Measurements from ENCODE around the gene GYPC.

GYPC gene, protein sequence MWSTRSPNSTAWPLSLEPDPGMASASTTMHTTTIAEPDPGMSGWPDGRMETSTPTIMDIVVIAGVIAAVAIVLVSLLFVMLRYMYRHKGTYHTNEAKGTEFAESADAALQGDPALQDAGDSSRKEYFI

DNA sequence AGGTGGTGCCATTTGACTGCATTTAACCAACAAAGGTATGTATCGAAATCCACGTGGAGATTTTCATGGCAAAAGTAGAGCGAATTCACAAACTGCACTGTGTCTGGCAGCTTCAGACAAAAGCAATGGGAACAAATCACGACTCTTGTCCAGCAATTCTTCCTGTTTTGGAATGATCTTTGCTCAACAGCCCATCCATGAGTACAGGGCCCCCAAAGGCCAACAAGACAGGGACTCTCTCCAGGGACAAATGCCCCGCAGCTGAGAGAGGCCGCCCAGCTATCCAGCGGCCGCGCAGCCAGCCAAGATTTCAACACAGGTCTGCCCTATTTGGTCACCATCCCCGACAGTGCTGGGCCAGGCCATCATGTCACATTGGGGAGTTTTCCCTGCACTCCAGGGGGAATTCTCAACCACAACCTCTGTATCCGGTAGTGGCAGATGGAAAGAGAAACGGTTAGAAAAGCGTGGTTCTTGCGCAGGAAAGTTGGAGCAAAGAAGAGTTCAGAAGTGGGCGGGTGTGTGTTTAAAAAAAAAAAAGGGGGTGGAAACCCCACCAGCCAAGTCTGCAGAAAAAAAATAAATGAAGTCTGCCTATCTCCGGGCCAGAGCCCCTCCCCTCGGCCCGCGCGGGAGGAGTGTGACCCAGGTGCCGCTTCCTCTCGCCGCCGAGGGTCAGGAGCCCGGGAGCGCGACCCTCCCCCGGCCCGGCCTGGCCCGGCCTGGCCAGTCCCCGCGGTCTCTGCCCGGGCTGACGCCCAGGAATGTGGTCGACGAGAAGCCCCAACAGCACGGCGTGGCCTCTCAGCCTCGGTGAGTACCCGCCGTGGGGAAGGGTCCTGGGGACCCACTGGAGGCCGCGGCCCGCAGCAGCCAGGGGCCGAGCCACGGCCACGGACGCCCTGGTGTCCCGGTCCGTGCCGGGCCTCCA, at the start of gene GYPC:
Gene GYPC, plus strand, starts transcription at position 659 of the 931 bp plus-strand sequence. Its CDS starts 106 bp downstream, at position 765.
- peak; percentile 57 to 70 for DNase-seq

DNA sequence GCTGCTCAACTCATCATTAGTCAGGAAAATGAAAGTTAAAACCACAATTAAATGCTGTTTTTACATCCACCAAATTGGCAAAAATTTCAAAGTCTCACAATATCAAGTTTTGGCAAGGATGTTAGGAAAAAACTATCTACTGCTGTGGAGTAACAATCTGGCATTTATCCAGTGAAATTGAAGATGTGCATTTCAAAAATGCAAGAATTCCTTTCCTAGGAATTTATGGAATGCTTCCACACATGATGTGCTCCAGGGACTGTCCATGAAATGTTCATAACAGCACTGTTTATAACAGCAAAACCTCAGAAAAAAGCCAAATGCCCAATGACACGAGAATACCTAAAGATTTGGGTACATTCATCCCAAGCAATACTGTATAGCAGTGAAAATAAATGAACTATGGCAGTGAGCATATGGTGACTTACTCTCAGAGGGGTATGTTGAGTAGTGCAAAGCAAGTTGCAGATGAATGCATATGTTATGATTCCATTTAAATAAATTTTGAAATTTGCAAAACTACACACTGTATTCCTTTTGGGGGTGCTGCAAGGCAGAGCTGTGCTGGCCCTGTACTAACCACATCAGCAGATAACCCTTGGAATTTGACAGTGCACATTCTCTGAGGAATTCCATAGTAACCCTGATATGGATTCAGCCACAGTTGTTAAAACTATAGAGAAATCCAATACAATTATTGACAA, 41.3 kb upstream of the GYPC start:
- DNase-seq = no peak

DNA sequence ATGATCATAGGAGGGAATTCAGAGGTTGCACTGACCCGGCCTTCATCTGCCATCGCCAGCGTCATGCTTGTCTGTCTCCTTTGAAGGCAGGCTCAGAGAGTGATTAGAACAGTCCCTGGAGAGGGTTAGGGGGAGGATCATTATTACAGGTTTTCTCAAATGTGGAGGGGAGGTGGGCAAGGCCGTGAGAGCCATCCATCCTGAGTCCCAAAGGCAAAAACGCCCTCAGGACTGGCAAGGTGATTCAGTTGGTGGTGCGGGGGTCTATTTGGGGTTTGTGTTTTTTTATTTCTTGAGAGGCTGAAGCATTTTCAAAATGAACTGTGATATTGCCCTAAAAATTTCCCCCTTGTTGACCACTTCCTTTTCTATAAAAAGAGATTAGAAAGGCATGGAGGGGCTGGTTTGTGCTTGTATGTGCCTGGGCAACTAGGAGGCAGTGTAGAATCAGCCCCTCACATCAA, 39.3 kb upstream of the GYPC start:
- no peak for DNase-seq

DNA sequence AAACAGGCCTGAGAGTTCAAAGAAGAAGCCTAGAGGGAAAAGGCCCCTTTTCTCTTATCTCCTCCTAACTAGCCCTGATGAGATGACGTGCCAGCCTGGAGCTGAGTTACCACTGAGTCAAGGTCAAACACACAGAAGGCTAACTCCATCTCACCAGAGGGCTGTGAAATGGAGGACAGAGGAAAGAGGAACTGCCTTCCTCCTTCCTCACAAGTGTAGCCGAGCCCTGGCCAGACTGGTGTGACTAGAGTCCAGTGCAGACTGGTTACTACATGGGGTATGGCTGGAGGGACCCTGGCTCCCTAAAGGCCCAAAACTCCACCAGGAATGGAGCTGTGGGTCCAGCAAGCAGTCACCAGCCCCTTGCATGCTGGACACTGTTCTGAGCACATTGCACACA, 35.7 kb upstream of the GYPC start:
- DNase-seq = no peak

DNA sequence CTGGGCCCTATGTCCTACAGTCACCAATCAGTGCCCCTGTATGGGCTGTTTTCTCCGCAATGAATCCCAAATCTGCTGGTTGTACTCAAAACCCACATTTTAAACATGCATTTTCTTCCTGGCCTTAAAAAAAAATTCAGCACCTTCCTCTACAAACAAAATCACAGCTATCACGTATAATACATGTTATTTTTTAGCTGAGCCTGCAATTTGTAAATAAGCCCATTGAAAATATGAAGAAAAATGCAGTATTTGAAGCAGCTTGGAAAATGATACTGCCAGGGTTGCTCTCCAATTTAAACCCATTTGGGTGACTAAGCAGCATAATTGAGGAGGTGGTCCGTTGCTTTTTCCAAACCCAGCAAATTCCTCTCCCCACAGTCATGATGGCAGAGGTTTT, 33.0 kb upstream of the GYPC start:
- no peak for DNase-seq

DNA sequence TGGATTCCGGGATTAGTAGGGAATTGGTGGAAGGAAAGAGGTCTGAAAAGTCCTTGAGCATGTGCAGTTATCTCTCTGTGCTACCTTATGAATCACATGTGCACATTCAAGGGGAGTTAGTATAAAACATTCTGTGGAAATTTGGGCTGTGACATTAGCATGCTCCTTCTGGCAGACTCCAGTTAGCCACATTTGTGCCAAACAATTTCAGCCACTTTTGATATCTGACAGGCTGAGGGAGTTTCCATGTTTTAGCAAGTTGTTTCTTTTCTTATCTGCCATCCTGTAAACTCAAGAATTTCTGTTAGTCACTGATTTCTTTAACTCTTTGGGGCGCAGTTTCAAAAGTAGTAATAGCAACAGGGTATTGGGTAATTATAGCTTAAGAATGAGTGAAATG, 28.3 kb upstream of the GYPC start:
- DNase-seq = no peak

DNA sequence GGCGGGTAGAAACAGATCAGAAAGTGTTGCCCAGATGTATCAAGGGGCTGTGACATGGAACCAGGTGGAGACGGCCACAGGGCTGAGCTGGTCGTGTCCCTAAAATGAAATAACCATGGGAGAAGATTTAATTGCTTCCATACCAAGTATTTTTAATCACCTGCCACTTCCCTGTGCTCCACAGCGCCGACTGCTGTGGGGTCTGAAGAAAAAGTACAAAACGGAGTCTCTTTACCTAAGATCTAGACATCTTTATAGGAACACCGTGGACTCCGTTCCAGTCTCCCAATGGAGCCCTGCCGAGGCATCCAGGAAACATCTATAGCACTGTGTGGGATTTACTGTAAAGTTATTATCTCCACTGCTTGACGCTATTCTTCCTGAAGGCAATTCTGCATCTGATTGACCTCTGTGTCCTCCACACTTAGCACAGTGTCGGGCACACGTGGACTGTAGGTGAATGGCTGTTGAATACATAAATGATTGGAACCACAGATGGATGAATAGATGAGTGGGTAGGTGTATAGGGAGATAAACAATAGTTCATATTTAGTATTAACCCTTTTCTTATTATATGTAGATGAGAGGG, 21.6 kb upstream of the GYPC start:
- DNase-seq = peak; percentile 25 to 38

DNA sequence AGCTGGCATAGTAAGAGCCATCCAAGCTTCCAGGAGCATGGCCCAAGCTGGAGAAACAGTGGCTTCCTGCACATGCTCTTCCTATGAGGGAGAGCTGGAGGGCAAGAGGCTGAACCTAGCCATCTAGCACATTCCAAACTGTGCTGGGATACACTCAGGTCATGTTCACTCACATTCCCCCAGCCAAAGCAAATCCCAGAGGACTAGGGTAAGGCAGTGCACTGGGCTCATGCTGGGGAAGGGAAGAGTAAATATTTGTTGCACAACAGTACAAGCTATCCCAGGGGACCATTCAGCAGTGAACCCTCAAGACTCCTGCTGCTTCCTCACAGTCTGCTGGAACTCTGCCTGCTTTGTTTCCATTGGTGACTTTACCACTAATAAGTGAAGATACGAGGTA, 20.7 kb upstream of the GYPC start:
- no peak for DNase-seq

DNA sequence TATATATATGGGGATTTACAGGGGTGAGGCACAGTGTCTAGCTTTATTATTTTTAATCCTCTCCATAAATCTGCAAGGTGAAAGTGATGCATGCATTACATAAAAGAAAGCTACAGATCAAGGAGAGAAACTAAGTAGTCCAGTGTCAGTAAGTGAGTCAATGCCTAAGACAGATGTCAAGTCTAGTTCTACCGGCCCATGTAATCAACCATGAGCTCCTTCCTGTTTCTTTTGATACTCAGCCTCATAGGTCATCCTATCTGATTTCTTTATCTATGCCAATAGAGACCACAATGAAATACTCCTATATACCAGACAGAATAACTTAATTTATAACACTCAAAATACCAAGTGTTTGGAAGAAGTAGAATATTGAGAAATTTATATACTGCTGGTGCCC, 20.2 kb upstream of the GYPC start:
- no peak for DNase-seq

DNA sequence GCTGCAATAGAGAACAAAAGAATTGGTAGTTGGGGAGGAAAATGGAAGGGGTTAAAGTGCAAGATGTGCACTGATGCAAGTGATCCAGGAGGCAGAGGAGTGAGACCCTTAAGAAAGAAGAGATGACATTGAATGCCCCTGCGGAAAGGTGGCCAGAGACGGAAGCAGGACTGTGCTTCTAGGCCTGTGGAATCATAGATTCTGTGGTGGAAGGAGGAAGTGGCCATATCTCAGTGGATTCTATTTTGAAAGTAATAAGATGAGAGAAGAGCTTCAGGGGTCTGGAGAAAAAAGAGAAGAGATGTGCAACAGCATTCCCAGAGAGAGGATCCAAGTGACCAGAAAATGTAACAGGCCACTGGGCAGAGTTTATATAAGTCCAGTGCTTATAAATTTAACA, 18.6 kb upstream of the GYPC start:
- no peak for DNase-seq

DNA sequence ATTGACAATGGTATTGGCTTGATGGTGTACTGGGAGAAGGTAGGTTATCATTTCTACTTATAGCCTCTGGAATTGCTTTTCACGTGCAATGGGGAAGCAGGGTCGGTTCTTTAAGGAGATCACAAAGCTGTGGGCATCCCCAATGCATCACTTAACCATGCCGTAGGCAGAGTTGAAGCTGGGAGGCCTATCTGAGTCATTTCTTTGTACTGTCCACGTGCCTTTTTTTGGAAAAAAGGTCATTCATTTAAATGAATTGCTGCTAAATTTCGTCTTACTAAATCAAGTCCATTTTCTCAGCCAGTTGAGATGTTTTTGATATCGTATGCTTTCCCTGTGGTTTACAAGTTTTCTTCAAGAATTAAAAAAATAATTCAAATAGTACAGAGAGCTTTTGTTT, 17.2 kb upstream of the GYPC start:
- DNase-seq = no peak

DNA sequence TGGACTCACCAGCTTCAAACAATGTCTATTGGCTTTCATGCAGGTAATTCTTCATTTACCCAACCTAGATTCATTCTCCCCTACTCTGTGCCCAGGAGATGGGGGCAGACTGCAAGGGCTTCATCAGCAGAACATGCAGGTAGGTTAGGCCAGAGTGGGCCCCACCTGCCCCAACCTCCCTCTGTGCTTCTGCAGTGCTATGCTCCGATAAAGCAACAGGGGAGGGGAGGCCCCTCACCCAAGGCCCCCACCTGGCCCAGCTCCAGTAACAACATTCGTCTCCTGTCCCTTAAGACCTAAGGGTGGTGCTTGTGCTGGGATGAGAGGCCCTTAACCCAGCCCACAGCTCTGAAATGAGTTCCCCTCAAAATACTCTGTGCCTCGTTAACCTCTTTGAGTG, 16.7 kb upstream of the GYPC start:
- DNase-seq = no peak

DNA sequence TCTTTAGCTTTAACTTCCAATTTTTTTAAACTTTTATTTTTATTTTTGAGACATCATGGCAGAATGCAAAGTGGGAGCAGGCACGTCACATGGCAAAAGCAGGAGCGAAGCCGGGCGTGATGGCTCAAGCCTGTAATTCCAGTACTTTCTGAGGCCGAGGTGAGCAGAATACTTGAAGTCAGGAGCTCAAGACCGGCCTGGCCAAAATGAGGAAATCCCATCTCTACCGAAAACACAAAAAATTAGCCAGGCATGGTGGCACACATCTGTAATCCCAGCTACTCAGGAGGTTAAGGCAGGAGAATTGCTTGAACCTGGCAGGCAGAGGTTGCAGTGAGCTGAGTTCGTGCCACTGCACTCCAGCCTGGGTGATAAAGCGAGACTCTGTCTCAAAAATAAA, 14.7 kb upstream of the GYPC start:
- DNase-seq = peak in 1 of 2 donors; percentile 1

DNA sequence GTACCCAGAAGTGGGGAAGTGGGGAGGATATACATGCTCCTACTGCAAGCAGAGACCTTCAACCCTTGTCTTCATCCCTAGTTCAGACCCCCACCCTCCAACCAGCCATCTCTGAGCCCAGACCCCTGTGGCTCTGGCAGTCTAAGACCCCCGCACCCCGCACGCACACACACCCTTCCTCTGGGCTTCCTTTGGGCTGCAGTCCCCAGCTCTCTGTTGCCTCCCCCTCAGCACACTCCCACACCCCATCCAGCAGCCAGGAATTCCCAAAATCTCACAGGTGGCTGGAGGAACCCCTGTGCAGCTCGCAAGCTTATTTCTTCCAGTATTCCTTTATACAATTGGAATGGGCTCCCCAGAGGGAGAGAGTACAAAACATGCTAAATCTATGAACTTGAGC, 13.9 kb upstream of the GYPC start:
- DNase-seq = peak in 1 of 2 donors; percentile 5

DNA sequence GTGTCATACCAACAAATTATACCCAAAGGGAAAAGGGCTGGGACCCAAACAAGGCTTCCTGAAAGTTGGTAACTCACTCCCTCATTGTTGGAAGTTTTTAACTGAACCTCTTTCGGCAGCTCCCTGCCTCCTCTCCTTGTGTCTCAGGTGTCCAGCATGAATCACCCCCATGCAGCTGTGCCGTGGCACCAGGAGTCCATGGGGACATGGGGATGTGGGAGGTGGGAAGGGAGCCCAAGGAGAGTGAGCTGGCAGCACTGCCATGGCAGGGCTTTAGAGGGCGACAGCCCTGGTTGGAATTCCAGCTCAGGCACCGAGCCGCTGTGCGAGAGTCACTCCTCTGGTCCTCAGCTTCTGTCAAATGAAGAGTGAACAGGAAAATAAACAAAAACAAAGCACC, 12.5 kb upstream of the GYPC start:
- peak in 1 of 2 donors; percentile 5 for DNase-seq

DNA sequence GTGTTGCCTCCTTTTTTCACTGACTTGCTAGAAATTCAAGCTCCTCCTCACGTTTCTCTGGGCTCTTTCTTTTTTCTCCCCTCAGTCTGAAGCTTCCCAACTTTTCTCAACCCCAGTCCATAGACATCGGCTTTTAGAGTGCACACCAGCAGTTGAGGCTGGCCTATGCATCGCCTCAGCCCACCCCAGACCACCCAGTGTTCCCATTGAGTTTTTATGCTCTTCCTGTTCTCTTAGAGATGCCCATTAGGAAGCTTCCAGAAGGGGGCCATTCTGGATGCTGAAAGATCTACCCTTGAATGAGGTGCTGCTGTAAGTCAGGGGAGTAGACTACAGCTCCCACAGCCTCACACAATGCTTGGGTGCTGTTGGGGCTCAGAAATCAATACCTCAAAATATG, 12.0 kb upstream of the GYPC start:
- DNase-seq = no peak

DNA sequence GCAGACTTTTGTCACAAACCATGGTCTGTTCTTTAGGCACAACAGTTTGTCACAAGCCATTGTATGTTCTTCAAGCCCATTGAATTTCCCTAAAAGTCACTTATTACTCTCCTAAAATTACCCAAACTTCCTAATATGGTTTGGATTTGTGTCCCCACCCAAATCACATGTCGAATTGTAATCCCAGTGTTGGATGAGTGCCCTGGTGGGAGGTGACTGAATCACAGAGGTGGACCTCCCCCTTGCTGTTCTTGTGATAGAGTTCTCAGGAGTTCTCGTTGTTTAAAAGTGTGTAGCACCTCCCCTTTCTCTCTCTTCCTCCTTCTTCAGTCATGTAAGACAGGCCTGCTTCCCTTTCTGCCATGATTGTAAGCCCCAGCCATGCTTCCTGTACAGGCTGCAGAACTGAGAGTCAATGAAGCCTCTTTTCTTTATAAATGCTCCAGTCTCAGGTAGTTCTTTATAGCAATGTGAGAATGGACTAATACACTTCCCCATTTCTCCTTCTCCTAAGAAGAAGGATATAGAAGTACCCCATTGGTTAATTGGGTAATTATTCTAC, 11.2 kb upstream of the GYPC start:
- DNase-seq = peak in 1 of 2 donors; percentile 6

DNA sequence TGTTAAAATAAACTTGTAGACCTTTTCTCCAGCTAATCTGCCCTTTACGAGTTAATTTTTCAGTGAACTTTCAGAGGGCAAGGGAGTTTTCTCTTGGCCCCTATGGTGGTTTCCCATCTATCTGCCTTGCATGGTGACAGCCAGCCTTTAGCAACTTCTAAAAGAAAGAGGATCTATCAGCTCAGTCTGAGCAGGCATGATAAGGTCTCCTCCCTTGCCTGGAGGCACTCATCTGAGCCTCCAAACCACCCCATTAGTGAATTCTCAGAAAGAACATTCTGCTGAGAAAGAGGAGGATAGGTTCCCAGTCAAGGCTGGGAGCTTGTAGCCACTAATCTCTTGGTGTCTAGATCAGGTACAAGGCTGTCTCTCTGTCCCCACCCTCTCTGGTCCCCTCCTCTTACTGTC, 10.7 kb upstream of the GYPC start:
- DNase-seq = peak in 1 of 2 donors; percentile 0

DNA sequence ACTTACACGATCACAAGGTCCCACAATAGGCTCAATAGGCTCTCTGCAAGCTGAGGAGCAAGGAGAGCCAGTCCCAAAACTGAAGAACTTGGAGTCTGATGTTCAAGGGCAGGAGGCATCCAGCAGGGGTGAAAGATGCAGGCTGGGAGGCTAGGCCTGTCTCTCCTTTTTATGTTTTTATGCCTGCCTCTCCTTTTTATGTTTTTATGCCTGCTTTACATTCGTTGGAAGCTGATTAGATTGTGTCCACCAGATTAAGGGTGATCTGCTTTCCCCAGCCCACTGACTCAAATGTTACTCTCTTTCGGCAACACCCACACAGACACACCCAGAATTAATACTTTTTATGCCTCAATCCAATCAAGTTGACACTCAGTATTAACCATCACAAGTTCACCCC, 9.9 kb upstream of the GYPC start:
- no peak for DNase-seq

DNA sequence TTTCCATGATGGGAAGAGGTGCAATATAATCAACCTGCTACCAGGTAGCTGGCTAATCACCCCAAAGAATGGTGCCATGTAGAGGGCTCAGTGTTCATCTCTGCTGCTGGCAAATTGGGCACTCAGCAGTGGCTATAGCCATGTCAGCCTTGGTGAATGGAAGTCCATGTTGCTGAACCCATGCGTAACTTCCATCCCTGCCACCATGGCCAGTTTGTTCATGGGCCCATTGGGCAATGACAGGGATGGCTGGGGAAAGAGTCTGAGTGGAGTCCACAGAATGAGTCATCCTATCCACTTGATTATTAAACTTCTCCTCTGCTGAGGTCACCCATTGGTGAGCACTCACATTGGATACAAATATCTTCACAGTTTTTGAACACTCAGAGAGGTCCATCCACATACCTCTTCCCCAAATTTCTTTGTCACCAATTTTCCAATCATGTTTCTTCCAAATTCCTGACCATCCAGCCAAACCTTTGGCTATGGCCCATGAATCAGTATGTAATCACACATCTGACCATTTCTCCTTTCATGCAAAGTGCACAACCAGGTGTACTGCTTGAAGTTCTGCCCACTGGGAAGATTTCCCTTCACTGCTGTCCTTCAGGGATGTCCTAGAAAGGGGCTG, 8.1 kb upstream of the GYPC start:
- DNase-seq = peak in 1 of 2 donors; percentile 1

DNA sequence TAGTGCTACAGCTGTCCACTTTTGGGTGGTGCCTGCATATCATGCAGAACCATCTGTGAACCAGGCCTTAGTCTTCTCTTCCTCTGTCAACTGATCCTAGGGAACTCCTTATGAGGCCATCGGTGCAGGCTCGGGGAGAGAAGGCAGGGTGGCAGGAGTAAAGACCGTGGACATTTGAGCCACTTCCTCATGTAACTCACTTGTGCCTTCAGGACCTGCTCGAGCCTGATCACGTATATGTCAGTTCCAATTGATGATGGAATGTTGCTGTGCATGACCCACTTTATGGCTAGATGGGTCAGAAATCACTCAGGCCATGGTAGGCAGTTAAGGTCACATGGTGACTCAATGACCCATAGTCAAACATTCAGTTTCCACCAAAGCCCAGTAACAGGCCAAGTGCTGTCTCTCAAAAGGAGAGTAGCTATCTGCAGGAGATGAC, 7.6 kb upstream of the GYPC start:
- peak in 1 of 2 donors; percentile 9 for DNase-seq

DNA sequence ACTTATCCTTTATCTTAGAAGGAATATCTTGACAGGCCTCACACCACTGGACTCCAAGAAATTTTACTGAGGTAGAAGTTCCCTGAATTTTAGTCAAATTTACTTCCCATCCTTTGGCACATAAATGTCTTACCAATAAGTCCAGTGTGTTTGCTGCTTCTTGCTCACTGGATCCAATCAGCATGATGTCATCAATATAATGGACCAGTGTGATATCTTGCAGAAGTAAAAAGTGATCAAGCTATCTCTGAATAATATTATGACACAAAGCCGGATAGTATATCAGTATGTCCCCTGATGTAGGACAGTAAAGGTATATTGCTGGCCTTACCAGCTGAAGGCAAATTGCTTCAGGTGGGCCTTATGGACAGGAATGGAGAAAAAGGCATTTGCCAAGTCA, 6.9 kb upstream of the GYPC start:
- no peak for DNase-seq
